HPDE6-E6E7 (cell line): Measurements from ENCODE around the gene DGCR2.
"Not testable (repeated sequence)": the region's sequence is repeated elsewhere in the genome, so short reads cannot be mapped to it uniquely, and the experiment has no call there.

Source experiments
- DNase-seq: peaks from one replicate; pipeline ENCODE4 v3.0.0; 2011; ENCODE audit warnings: missing footprints; ENCODE audit errors: extremely low spot score

Gene DGCR2

GRCh38 chr22:19030226-19030888 lies 91.9 kb downstream of the DGCR2 start:
- not testable (repeated sequence) for DNase-seq

DNA sequence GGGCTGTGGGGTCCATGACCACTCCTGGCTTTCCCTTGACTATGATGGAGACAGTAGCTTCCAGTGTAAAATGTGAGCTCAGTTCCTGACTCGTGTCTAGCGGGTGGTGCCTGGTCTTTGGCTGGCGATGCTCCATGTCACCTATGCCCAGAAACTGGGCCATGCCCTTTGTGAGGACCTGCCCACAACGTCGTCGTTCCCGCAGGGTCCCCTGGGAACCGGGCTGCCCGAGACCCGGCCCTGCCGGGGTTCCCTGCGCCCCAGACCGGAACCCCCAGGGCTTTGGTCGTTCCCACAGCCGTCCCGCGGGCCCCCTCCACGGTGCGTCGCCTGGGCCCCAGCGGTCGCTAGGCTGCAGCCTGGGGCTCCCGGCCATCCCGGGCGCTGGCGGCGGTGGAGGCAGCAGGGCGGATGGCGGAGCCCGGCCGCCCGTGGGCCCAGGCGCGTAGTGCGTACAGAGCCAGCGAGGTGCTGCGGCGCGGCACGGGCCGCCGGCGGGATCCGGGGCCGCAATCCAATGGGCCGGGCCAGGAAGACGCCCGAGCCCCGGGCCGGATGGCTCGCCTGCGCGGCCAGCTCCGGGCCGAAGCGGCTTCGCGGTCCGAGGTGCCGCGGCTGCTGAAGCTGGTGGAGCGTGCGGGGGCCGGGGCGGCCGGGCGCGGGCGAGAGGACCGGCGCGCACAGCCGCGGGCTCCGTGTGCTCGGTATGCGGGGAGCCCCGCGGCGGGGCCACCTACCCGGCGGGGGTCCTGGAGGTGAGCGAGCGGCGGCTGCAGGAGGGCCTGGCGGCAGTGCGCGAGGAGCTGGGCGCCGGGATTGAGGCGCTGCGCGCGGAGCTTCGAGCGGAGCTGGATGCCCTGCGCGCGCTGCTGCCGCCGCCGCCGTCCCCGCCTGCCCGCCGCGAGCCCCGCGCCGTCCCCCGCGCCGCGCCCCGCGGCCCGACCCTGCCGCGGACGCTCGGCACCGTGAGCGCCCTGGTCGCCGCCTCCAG lies 92.8 kb downstream of the DGCR2 start:
- DNase-seq = not testable (repeated sequence)

GRCh38 chr22:19028060-19028455 lies 94.2 kb downstream of the DGCR2 start:
- DNase-seq = not testable (repeated sequence)

GRCh38 chr22:19027371-19028059 lies 94.7 kb downstream of the DGCR2 start:
- not testable (repeated sequence) for DNase-seq

GRCh38 chr22:19026080-19026479 lies 96.1 kb downstream of the DGCR2 start:
- not testable (repeated sequence) for DNase-seq

DNA sequence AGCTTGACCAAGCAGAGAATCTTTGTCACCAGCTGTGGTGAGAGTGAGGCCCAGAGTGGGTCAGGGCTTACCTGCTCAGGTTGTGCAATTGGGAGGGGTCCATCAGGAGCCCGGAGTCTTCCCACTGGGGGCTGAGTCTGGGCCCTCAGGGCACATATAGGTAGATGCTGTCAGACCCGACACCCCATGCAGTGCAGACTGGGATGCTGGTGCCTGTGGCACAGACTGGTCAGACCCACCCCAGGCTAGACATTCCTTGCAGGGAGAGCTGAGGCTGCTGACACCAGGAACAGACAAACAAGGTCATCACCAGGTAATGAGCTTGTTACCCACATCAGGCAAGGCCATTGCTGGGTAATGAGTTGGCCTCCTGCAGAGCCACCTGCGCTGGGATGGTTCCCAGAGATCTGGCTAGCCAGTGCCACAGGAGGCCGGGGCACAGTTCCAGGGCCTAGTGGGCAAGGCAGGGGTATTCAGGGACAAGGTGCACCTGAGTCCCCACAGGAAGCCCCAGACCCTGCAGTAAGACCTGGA lies 97.2 kb downstream of the DGCR2 start:
- DNase-seq = not testable (repeated sequence)

- not testable (repeated sequence) for DNase-seq
These were observed 98.3 kb downstream of the DGCR2 start for GRCh38 chr22:19023931-19024330.

DNA sequence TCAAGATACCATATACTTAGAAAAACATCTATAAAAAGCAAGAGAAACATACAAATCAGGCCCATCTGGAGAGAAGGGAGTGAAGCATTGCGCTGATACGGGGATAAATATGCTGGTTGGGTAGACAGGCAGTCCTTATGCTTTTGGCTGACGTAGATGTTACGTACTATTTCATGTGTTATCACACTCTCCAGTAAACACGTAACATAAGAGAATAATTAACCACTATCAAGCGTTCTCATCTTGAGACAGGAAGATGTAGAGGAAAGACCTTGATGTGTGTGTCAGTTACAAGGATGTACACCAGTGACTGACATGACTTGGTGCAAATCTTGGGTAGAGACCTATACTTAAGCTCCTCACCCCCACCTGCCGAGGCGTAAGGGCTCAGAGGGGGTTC lies 99.5 kb downstream of the DGCR2 start:
- no peak for DNase-seq

GRCh38 chr22:19019679-19020032 lies 102.6 kb downstream of the DGCR2 start:
- DNase-seq = no peak

- DNase-seq = no peak
These were observed 103.1 kb downstream of the DGCR2 start for GRCh38 chr22:19019029-19019678.

DNA sequence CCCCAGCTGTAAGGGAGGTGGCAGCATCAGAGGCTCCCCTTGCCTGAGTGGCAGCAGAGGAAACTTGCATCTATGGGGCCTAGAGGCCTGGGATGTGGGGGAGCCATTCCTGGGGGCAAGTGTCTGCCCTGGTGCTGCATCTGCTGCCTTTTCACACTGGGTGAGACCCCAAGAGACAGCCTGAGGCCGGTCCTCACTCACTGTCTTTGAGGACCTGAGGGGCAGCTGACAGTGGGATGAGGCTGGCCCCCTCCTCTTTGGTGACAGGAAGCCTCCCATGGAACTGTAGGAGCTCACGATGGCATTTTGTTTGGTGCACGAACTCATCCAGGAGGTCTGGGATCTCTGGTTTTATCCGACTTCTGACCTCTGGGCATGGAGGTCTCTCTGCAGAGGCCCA lies 104.0 kb downstream of the DGCR2 start:
- DNase-seq = no peak

DNA sequence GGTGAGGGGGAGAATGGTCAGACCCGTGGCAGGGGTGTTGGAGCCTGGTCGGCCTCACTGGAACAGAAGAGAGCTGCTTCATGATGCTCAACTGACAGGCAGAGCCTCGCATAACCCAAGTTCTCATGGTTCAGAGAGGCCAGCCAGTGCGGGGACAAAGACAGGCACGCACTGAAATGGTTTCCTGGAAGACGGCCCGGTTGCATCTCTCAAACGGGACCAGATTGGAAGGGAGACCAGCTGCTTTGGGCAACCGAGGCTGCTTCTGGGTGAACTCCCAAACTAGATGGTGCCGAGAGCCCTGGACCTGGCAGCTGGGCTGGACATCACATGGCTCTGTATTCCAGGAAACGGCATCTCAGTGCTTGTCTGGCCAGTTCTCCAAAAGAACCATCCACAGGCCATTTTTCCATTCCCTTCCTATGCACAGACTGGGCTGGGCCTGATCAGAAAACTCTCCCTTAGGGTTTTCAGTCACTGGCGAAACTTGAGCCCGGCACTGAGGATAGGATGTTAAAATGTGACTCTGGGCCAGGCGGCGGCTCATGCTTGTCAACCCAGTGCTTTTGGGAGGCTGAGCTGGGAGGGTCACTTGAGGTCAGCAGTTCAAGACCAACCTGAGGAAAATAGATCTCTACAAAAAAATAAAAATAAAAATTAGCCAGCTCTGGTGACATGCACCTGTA lies 106.0 kb downstream of the DGCR2 start:
- no peak for DNase-seq

DNA sequence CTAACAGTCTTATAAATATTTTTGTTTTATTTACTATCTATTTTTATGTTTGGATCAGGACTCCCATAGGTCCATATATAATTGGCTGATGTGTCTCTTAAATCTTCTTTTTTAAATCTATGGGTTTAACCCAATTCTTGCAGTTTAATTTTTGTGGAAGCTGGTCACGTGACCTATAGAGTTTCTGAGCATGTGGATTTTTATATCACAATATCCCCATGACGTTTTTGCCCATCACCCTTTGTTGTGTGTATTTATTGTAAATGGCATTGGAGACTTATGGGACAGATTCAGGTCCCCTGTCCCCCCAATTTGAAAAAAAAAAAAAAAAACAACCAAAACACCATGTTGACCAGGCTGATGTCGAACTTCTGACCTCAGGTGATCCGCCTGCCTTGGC lies 107.3 kb downstream of the DGCR2 start:
- no peak for DNase-seq

DNA sequence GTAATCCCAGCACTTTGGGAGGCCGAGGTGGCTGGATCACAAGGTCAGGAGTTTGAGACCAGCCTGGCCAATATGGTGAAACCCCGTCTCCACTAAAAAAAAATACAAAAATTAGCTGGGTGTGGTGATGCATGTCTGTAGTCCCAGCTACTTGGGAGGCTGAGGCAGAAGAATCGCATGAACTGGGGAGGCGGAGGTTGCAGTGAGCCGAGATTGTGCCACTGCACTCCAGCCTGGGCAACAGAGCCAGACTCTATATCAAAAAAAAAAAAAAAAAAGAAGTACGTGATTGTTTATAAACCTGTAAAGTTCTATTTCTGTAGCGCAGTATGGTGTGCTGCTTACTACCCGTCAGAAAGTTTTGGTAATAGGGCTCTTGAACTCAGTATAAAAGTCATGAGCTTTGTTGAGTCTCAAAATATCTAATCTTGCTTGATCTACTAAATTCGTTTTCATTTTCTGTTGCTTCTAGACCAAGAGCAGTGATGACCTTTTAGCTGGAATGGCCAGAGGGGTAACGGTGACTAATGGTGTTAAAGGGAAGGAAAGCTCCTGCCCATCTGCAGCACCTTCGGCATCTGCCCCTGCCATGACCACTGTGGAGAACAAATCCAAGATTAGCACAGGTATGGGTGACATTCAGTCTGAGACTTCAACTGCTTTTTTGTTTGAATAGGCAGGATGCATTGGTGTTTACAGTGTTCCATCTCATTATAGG lies 108.2 kb downstream of the DGCR2 start:
- not testable (repeated sequence) for DNase-seq

- DNase-seq = not testable (repeated sequence)
These were observed 108.8 kb downstream of the DGCR2 start for GRCh38 chr22:19013411-19013810.

DNA sequence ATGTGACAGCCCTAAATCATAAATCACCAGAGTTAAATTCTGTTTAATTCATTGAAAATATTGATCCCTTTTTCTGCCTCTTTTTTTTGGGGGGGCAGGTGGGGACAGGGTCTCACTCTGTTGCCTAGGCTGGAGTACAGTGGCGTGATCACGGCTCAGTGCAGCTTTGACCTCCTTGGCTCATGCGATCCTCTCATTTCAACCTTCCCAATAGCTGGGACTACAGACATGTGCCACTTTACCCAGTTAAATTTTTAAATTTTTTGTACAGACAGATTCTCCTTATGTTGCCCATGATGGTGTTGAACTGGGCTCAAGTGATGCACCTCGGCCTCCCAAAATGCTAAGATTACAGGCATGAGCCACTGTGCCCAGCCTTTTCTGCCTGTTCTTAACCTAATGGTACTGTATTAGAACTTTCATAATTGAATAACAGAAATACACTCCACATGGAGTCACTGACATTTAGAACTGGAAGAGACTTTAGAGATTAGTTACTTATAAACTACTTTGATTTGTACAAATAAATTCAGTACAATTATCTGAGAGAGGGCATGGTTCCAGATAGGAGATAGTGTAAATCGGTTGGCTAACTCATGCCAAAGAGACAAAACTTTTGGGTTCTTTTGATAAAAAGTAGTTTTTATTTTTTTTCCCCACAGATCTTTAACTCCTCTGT lies 109.8 kb downstream of the DGCR2 start:
- no peak for DNase-seq

- DNase-seq = not testable (repeated sequence)
These were observed 110.6 kb downstream of the DGCR2 start for GRCh38 chr22:19011611-19012010.

GRCh38 chr22:19011075-19011474 lies 111.1 kb downstream of the DGCR2 start:
- DNase-seq = no peak

DNA sequence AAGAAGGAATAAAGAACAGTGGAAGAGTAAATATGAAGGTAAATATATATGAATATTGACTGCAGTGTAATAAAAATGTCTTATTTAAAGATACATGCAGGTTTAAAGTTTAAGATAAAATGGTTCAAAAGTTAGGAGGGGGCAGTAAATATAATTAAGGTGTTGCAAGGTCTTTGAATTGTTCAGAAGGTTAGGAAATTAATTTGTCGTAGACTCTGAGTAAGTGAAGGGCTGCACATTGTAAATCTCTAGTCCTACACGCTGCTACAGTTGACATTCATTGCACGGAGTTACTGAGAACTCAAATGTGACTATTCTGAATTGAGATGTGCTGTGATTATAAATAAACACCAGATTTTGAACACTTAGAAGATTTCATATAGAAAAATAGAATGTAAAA lies 116.3 kb downstream of the DGCR2 start:
- DNase-seq = no peak

- no peak for DNase-seq
These were observed 117.7 kb downstream of the DGCR2 start for GRCh38 chr22:19004471-19004870.
